Body of pancreas (tissue), 4 donors: ENCODE data around the gene NSUN3. TPM values are rescaled to one million over a fixed set of nuclear protein-coding genes. Genes with fewer than 3 reads are reported as not detected.

Source experiments
- ATAC-seq: fragments of 150-250 bp; one replicate; pipeline ENCODE4 v1.9.1; 2016
- DNase-seq, 4 donors: peaks; one replicate each; pipeline ENCODE4 v3.0.0-alpha.2; 2019
- H3K27ac ChIP-seq, 4 donors: fragments of 200-600 bp; sonication (generic); 1 replicate in 3 of 4; 2 replicates in 1 of 4; pipeline versions ENCODE4 v1.5.1 to v1.6.1; 2016 to 2019; ENCODE audit warnings: mild to moderate bottlenecking in 1 of 4, mixed read lengths in 1 of 4, moderate library complexity in 1 of 4
- H3K27me3 ChIP-seq, 2 donors: fragments of 200-600 bp; sonication (generic); one replicate each; pipeline ENCODE4 v1.6.0; 2016; ENCODE audit warnings: mild to moderate bottlenecking in 1 of 2
- H3K36me3 ChIP-seq, 2 donors: fragments of 200-600 bp; sonication (generic); replicated peaks in 1 of 2; 2 replicates each; pipeline ENCODE4 v1.5.1; 2016; ENCODE audit warnings: low read depth in 2 of 2; ENCODE audit not compliant: insufficient read depth in 1 of 2
- H3K4me1 ChIP-seq: fragments of 200-600 bp; sonication (generic); one replicate; pipeline ENCODE4 v1.6.0; 2016
- H3K4me3 ChIP-seq, 2 donors: fragments of 200-600 bp; sonication (generic); 1 replicate in 1 of 2; 2 replicates in 1 of 2; pipeline ENCODE4 v1.5.1; 2016 to 2019
- H3K9me3 ChIP-seq, 3 donors: fragments of 200-600 bp; sonication (generic); 1 replicate in 2 of 3; 2 replicates in 1 of 3; pipeline ENCODE4 v1.5.1; 2016
- CTCF ChIP-seq, 7 experiments: fragments of 450-650 bp in 4 of 7; fragments of 200-600 bp in 3 of 7; sonication (generic) in 3 of 7; IDR thresholded peaks; one replicate each; pipeline ENCODE4 v1.5.1; 2016 to 2019; ENCODE audit warnings: antibody characterized with exemption in 7 of 7
- POLR2A ChIP-seq, 3 donors: fragments of 450-650 bp; IDR thresholded peaks; one replicate each; pipeline ENCODE4 v1.6.1; 2016; ENCODE audit warnings: antibody characterized with exemption in 3 of 3, mild to moderate bottlenecking in 2 of 3
- WGBS, 2 donors: methylation state at CpG; one replicate each; pipeline ENCODE4 v1.1.5; 2017; 5-methylcytosine and 5-hydroxymethylcytosine counted together
- intact Hi-C: fragments of 100-400 bp; cut with DNase I; formaldehyde crosslinking; loops from one replicate; pipeline ENCODE4 v1.15.1; 2023
- total RNA-seq, 2 donors: library from RNA; depleted of rRNA; stranded (reverse); fragments of >200 nt; gene quantifications; one replicate each; pipeline ENCODE4 v1.1.0, GENCODE V29; 2016

The NSUN3 gene
- total RNA-seq, 2 donors from 2014 or later = 5.6 to 13.2 TPM

- no peak for ATAC-seq
- Histone ChIP-seq H3K36me3 (peaks cover 0 to 5% of the 10 kb centered on the region in 2 donors), H3K27me3 (no peaks in the 10 kb centered on the region), H3K4me1 (no peaks in the 10 kb centered on the region), H3K4me3 (no peak overlapping the region), H3K27ac (no peak overlapping the region), H3K9me3 (no peaks in the 10 kb centered on the region)
- intact Hi-C loops = no loop called here
- 86 to 90% methylated on average over 1 of the region's 1 CpG for whole genome bisulfite sequencing, 2 donors
- no peak for DNase-seq
- TF ChIP-seq CTCF (IDR thresholded peaks at IDR 0.05) = no peak
- TF ChIP-seq POLR2A (IDR thresholded peaks at IDR 0.05) = no peak
These were observed 30.3 kb downstream of the NSUN3 start for GRCh38 chr3:94093151-94093550.

GRCh38 chr3:94095111-94095510 lies 32.2 kb downstream of the NSUN3 start:
- peaks cover 0 to 5% of the 10 kb centered on the region in 2 donors for H3K36me3 ChIP-seq
- H3K27ac ChIP-seq = no peak overlapping the region
- WGBS, 2 donors = 98% methylated on average over 2 of the region's 2 CpGs
- H3K9me3 ChIP-seq = no peaks in the 10 kb centered on the region
- ATAC-seq (no peak), DNase-seq (no peak)
- TF ChIP-seq POLR2A (IDR thresholded peaks at IDR 0.05) (no peak), CTCF (IDR thresholded peaks at IDR 0.05) (no peak)
- H3K4me1 ChIP-seq = no peaks in the 10 kb centered on the region
- H3K4me3 ChIP-seq = no peak overlapping the region
- intact Hi-C loops = no loop called here
- no peaks in the 10 kb centered on the region for H3K27me3 ChIP-seq

- DNase-seq (no peak), ATAC-seq (no peak)
- Histone ChIP-seq H3K4me3 (no peak overlapping the region), H3K36me3 (peaks cover 0 to 5% of the 10 kb centered on the region in 2 donors), H3K27ac (no peak overlapping the region), H3K27me3 (no peaks in the 10 kb centered on the region), H3K4me1 (no peaks in the 10 kb centered on the region), H3K9me3 (no peaks in the 10 kb centered on the region)
- intact Hi-C loops = no loop called here
- TF ChIP-seq CTCF (IDR thresholded peaks at IDR 0.05) (no peak), POLR2A (IDR thresholded peaks at IDR 0.05) (no peak)
- 68 to 76% methylated on average over 3 of the region's 3 CpGs for WGBS, 2 donors
These were observed 35.6 kb downstream of the NSUN3 start for GRCh38 chr3:94098452-94098851.

- no peak overlapping the region for H3K27ac ChIP-seq
- TF ChIP-seq CTCF (IDR thresholded peaks at IDR 0.05) (no peak), POLR2A (IDR thresholded peaks at IDR 0.05) (no peak)
- H3K27me3 ChIP-seq = no peaks in the 10 kb centered on the region
- DNase-seq (no peak), ATAC-seq (no peak)
- H3K4me3 ChIP-seq = no peak overlapping the region
- intact Hi-C loops = no loop called here
- WGBS, 2 donors = 87 to 95% methylated on average over 1 of the region's 1 CpG
- H3K9me3 ChIP-seq = no peaks in the 10 kb centered on the region
- peaks cover 0 to 7% of the 10 kb centered on the region in 2 donors for H3K36me3 ChIP-seq
- H3K4me1 ChIP-seq = no peaks in the 10 kb centered on the region
These were observed 36.5 kb downstream of the NSUN3 start for GRCh38 chr3:94099311-94099710.

- H3K27me3 ChIP-seq = no peaks in the 10 kb centered on the region
- ATAC-seq = no peak
- DNase-seq = no peak
- 55 to 60% methylated on average over 4 of the region's 4 CpGs for WGBS, 2 donors
- no peaks in the 10 kb centered on the region for H3K9me3 ChIP-seq
- peaks cover 0 to 2% of the 10 kb centered on the region in 2 donors for H3K36me3 ChIP-seq
- intact Hi-C loops = no loop called here
- H3K4me3 ChIP-seq = no peak overlapping the region
- no peak for TF ChIP-seq CTCF (IDR thresholded peaks at IDR 0.05)
- no peak for TF ChIP-seq POLR2A (IDR thresholded peaks at IDR 0.05)
- H3K27ac ChIP-seq = no peak overlapping the region
- H3K4me1 ChIP-seq = no peaks in the 10 kb centered on the region
These were observed 39.0 kb downstream of the NSUN3 start for GRCh38 chr3:94101860-94102259.
